Activated CD4-positive, alpha-beta T cell treated with anti-CD3 and anti-CD28 coated beads for 48 hours (primary cell): ENCODE measurements around the gene CDH13.

ENCODE experiments used
- DNase-seq: peaks from one replicate; pipeline ENCODE4 v3.0.0-alpha.2; 2020

CDH13 gene

DNA sequence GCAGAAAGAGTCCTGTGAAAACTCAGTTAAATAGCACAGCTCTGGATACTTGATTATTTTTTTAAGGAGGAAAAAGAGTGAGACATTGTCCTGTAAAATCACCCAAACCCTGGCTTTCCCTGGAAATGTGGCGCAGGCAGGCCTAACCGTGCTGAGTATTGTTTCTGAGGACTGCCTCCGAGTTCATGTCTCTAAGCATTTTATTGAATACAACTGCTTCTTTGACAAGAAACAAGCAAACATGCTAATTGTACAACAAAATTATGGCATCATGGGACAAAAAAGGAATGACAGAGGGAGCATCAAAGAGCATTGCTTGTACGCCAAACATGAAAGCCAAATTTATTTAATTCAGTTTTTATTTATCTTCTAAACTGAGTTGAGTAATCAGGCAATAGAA is 1116.5 kb downstream of the CDH13 start:
- no peak for DNase-seq

DNA sequence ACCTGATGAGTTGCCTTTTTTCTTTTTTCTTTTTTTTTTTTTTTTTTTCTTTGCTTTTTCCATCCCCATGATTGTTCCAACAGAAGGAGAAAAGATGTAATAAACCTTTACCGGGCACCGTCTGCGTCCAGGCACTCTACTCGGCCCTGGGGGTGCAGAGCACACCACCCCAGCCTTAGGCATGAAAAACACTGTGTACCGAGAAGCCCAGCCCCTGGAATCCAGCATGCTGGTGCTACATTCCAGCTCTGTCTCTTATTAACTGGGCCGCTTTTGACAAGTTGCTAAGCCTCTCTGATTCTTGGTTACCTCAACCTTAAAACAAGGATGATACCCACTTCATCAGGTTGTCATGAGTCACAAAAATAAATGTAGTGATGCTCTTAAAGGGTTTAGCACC is 1117.0 kb downstream of the CDH13 start:
- DNase-seq, result no peak

DNA sequence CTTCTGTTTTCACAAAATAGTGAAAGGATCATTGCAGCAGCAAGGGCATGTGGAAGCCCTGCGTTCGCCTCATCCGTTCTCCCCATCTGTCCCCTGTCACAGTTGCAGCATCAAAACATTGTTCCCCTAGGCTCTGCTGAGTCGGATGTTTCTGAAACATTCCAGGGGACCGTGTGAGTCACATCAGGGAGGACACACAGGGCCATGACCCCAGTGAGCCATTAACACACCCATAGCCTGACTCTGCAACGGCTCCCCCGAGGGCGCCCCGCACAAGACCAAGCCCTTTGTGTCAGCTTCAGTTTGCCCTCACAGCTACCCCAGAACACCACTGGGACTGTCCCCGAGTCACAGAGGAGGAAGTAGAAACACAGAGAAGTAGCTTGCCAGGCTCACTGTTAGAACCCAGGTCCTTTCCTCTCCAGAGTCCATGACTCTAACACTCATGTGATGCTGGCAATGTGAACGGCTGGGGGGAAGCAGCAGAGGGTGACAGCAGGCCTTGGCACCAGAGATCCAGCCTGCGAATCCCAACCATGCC is 1117.7 kb downstream of the CDH13 start:
- DNase-seq, result no peak

DNA sequence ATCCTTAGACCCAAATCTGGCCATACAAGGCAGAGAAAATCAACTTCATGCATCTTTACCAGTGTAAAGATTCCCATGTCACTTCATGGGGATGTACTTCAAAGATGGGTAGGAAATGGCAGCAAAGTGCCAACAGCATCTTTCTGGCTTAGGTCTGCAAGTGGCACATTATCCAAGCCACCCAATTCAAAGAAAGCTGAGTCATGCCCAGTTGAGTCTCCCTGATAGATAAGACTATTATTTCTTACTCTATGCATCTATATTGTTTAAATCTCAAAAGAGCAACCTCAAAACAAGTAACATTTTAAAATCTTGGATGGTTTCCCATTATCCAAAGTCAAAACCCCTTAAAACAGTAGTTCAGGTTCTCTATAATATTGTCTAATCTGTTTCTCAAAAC is 1119.8 kb downstream of the CDH13 start:
- no peak for DNase-seq

- DNase-seq, result no peak
Observed at GRCh38 chr16:83747936-83748335, 1121.2 kb downstream of the CDH13 start.

DNA sequence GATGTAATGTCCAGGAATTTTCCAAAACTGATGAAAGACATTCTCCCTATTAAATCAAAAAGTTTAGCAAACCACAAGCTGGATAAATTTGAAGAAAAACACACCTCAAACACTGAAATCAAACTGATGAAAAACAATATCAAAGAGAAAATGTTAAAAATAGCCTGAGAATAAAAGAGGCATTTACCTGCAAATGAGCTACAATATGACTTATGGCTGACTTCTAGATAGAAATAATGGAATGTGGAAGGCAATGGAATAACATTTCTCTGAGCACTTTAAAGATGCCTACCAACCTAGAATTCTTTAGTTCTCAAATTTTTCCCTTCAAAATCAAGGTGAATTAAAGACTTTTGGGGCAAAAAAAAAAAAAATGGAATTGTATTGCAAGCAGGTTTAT is 1128.6 kb downstream of the CDH13 start:
- no peak for DNase-seq

- DNase-seq, result no peak
Observed at GRCh38 chr16:83762141-83762991, 1135.6 kb downstream of the CDH13 start.

DNA sequence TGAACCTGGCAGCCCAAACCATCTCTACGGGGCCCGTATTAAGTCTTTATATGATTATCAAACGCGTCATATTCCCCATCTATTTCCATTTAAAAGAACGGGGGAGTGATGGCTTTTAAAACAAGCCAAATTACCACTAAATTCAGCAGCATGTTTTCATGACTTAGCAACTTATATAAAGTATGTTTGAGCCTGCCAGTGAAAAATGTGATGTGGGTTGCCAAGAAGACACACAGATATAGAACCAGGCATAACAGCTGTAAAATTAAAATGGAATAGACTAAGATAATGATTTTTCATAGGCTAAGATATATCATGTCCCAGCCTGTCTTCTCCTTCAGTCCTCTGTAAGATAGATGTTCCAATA is 1136.2 kb downstream of the CDH13 start:
- DNase-seq, result no peak

DNA sequence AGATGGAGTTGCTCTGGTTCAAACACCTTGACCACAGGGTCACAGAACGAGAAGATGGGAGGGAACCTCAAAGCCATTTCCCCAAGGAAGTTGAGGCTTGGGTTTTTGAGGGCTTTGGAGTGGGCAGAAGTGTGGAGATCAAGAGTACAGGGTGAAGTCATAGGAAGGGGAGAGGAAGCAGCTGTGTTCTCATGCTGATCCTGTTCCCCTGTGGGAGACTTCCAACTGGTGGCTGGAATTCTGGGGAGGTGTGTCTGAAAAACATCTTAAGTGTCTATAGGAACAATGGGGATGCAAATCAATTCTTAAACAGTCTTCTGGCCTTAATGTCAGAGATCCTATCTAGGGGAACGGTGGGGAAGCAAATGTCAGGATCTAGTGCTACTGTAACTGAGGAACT is 1142.2 kb downstream of the CDH13 start:
- DNase-seq, result no peak

DNA sequence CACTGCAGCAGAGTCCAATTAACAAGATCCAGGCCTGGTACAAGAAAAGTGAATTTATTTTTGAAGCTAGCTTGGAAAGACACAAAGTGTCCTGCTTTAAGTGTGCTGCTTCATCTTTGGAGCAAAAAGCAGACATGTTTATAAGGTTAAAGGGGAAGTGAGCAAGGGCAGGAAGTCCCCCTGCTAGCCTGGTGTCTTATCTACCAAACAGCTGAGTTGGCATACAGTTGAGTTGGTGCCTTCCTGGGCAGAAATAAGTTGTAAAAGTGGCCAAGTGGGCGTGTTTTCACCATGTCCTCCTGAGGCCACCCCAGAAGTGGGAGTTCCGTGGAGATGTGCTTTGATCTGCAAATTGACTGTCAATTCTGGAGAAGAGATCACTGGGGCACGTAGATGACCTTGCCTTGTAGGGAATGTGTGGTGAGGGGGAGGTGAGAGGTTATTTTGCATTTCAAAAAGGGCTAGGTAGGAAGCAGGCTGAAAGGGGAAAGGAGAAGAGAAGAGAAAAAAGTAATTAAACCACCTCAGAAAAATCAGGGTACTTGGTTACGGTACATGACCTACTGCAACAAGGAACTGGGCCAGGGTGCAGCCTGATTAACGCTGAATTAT is 1142.7 kb downstream of the CDH13 start:
- no peak for DNase-seq

- DNase-seq, result no peak
Observed at GRCh38 chr16:83771306-83771942, 1144.7 kb downstream of the CDH13 start.

DNA sequence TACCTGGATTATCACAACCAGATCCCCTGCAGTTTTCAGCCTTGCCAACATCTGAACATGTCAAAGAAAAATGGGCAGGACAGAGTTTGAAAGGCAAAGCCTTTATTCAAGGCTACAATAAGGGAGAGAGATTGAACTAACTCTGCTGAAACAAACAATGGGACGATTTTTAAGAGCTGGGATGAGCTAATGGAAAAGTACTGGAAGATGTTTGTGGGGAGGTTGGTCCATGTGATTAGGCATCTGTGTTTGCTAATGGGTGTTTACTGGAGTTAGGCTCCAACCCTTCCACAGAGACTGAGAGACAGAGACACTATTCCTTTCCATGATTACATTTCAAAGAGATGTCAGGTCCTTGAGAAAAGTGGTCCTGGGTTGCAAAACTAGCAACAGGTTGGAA is 1146.0 kb downstream of the CDH13 start:
- DNase-seq, result no peak

GRCh38 chr16:83774066-83774465 is 1147.3 kb downstream of the CDH13 start:
- DNase-seq, result no peak

DNA sequence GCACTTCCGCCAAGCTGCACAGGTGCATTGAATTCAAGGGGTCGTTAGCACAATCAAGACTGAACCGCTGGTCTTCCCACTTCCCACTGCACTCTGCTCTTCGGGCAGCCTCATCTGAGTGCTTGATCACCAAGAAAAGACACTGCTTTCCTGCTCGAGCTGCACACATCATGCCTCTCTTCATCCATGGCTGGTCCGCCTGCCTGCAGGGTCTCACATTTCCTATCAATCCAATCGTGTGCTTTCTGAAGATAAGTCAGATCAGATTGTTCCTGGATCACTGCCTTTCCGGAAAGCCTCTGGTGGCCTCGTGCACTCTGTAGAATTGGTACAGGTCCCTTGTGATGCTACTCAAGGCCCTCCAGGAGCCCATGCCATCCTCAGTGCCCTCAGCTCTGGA is 1150.2 kb downstream of the CDH13 start:
- no peak for DNase-seq

DNA sequence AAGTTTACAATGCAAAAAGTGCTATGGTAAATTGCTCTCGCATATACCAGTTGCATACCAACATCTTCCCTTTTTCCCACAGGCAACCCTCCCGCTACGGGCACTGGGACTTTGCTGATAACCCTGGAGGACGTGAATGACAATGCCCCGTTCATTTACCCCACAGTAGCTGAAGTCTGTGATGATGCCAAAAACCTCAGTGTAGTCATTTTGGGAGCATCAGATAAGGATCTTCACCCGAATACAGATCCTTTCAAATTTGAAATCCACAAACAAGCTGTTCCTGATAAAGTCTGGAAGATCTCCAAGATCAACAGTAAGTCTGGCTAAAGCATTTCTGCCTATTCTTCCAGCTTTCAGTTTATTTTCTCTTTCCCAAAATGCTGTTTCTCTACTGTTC is 1153.1 kb downstream of the CDH13 start:
- DNase-seq, result no peak

DNA sequence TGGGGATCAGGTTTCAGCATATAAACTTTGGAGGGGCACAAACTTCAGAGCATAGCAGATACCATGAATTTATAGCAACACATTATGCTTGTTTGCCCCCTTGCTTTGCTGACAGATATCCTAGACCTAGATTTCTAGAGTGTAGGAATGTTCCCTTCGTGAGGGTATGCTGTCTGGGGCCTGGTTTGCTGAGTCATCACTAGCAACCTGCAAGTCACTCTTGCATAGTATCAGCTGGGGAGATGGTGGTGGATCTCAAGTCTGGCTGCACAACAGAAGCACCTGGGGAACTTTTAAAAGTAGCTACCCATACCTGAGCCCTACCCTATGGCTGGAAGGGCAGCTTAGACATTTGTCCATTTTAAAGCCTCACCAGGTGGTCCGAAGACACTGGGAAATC is 1158.7 kb downstream of the CDH13 start:
- no peak for DNase-seq

DNA sequence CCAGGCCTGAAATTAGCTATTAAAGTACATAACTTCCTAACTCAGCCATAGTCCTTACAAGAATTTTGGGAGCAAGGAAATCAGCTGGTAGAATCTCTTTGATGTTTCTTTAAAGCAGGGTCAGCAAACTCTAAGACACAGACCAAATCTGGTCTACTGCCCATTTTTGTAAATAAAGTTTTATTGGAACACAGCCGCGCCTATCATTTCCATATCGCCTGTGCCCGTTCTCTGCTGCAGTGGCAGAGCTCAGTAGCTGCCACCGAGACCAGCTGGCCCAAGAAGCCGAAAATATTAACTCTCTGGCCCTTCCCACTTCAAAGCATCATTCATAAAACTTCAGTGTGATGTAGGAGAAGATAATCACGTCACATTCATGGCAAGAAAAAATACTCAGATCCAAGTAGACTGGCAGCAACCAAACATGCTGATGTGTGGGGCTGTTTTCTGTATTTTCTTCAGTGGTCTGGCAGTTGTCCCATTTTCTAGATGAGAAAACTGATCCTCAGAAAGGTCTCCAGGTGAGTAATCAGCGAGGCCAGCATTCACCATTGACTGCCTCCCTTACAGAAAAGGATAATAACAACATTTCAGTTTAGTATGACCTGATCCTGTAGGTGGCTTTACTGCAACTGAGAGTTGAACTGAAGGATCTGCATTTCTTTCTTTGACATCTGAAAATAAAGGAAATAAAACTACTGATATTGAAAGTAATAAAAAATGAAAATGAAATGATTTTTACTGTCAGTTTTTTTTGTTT is 1163.1 kb downstream of the CDH13 start:
- DNase-seq, result no peak

DNA sequence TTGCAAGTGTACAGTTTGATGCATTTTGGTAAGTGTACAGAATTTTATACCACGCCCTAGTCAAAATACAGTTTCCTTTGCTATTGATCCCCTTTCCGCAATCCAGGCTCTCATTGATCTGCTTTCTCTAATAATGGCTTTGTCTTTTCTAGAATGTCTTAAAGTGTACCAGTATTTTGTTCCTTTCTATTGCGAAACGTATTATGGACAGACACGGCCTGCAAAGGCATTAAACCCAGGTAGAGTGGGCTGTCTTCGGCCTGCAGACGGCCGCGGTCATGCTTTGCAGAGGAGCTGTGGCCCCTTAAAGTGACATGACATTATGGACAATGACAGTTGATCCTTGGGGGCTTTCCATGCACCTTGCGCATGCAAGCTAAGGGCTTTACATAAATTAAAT is 1165.1 kb downstream of the CDH13 start:
- no peak for DNase-seq

- DNase-seq, result no peak
Observed at GRCh38 chr16:83792391-83792790, 1165.6 kb downstream of the CDH13 start.

GRCh38 chr16:83793179-83793578 is 1166.4 kb downstream of the CDH13 start:
- DNase-seq, result no peak

GRCh38 chr16:83794860-83795554 is 1168.2 kb downstream of the CDH13 start:
- DNase-seq, result no peak

DNA sequence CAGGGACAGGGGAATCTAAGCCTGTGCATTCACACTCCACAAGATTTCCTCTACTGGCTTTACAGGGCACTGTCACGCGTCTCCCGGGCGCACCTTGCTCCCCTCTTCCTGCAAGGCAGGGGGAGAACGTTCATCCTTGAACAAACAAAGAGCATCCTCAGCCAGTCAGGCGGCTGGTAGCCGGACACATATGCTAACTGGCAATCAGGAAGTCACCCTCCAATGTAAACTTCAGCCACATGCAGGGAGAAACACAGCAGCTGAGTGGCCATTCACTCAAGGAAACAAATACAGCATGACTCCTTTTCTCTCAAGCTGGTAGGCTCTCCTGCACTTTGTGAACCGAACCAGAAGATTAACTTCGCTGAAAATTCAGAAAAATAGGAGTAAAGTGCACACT is 1170.2 kb downstream of the CDH13 start:
- DNase-seq, result no peak

- DNase-seq, result no peak
Observed at GRCh38 chr16:83799336-83799735, 1172.6 kb downstream of the CDH13 start.
